Karpas-422 (cell line): ENCODE measurements around the gene DGKD. TPM values are rescaled to one million over a fixed set of nuclear protein-coding genes. Genes with fewer than 3 reads are reported as not detected.

ENCODE experiments used
- DNase-seq: peaks from one replicate; pipeline ENCODE4 v3.0.0-alpha.2; 2015
- H2AFZ ChIP-seq: fragments of 200-600 bp; sonication (generic); 2 replicates; pipeline ENCODE4 v1.6.1; 2014; ENCODE audit warnings: antibody characterized with exemption, low read length, mixed read lengths
- H3K27ac ChIP-seq: fragments of 200-600 bp; sonication (generic); 2 replicates; pipeline ENCODE4 v1.5.1; 2014; ENCODE audit warnings: mild to moderate bottlenecking, low read length, moderate library complexity
- H3K27me3 ChIP-seq: fragments of 200-600 bp; sonication (generic); 2 replicates; pipeline ENCODE4 v1.6.1; 2014; ENCODE audit warnings: low read length, mixed read lengths
- H3K36me3 ChIP-seq: fragments of 200-600 bp; sonication (generic); 2 replicates; pipeline ENCODE4 v1.6.1; 2014; ENCODE audit warnings: low read length, mixed read lengths; ENCODE audit not compliant: insufficient read depth
- H3K4me1 ChIP-seq: fragments of 200-600 bp; sonication (generic); 2 replicates; pipeline ENCODE4 v1.6.1; 2014; ENCODE audit warnings: mild to moderate bottlenecking, low read length, mixed read lengths
- H3K4me2 ChIP-seq: fragments of 200-600 bp; sonication (generic); 2 replicates; pipeline ENCODE4 v1.6.1; 2014; ENCODE audit warnings: low read length, low read depth, mild to moderate bottlenecking; ENCODE audit not compliant: poor library complexity, severe bottlenecking
- H3K4me3 ChIP-seq: fragments of 200-600 bp; sonication (generic); 2 replicates; pipeline ENCODE4 v1.5.1; 2014; ENCODE audit warnings: mild to moderate bottlenecking, antibody characterized with exemption, low read length, mixed read lengths
- H3K79me2 ChIP-seq: fragments of 200-600 bp; sonication (generic); 2 replicates; pipeline ENCODE4 v1.6.1; 2014; ENCODE audit warnings: mild to moderate bottlenecking, low read length, mixed read lengths
- H3K9ac ChIP-seq: fragments of 200-600 bp; sonication (generic); 2 replicates; pipeline ENCODE4 v1.6.0; 2014; ENCODE audit warnings: low read length
- H3K9me2 ChIP-seq: fragments of 200-600 bp; sonication (generic), shearing (Covaris generic); replicated peaks from 2 replicates; pipeline ENCODE4 v1.6.0; 2014; ENCODE audit warnings: mild to moderate bottlenecking, low read length, moderate library complexity; ENCODE audit not compliant: insufficient read depth
- H3K9me3 ChIP-seq: fragments of 300-700, 200-600 bp; sonication (generic); 2 replicates; pipeline ENCODE4 v1.6.1; 2014; ENCODE audit warnings: low read length, mixed read lengths
- H4K20me1 ChIP-seq: fragments of 200-600 bp; sonication (generic); 2 replicates; pipeline ENCODE4 v1.6.1; 2014; ENCODE audit warnings: mild to moderate bottlenecking, antibody characterized with exemption, low read length, low read depth; ENCODE audit not compliant: insufficient read depth
- total RNA-seq: library from RNA; depleted of rRNA; stranded (reverse); fragments of >200 nt; shearing (Covaris generic); gene quantifications from 2 replicates; pipeline ENCODE4 v1.2.3, GENCODE V29; 2014; ENCODE audit warnings: low replicate concordance

The DGKD gene
- total RNA-seq, 1 experiment from 2014 or later: 10.2 TPM

DNA sequence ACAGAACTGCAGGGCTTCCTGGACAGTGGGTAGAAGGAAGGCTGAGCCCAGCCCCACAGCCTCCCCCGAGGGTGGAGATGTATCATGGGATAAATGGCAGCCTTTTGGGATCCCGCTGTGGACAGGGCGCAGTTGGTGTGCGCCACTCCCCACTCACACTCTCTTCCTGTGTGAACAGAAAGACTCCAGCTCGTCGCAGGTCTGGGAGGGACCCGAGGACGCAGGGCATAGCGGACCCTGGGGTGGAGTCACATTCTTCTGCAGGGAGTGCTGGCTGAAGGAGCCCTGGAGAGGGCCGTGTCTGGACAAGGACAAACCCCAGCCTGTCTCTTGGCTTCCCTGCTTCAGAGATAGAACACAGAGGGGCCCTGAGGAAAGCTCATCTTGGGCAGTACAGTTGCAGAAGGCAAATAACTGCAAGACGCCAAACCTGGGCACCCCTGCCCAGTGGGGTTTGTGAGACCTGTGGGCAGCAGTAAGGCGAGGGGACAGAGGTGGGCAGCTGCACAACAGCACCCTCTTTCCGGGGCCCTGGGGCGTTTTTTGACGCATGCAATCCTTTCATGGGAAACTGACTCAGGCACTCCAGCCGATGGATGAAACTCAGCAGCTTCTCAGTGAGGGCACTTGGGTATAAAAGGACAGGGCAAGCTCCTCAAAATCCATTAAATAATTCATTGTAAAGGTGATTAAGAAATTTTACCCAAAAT is 110.4 kb downstream of the DGKD start:
- no peak overlapping the region for H3K4me3 ChIP-seq
- no peak overlapping the region for H2AFZ ChIP-seq
- no peak for DNase-seq
- no peak overlapping the region for H3K27ac ChIP-seq
- no peaks in the 10 kb centered on the region for H3K4me1 ChIP-seq
- H3K36me3 ChIP-seq: no peaks in the 10 kb centered on the region
- H3K4me2 ChIP-seq: no peak overlapping the region
- no peak overlapping the region for H3K9ac ChIP-seq
- H3K9me3 ChIP-seq: no peaks in the 10 kb centered on the region
- H3K27me3 ChIP-seq: no peaks in the 10 kb centered on the region
- H3K79me2 ChIP-seq: no peaks in the 10 kb centered on the region
- H4K20me1 ChIP-seq: no peaks in the 10 kb centered on the region
- no peaks in the 10 kb centered on the region for H3K9me2 ChIP-seq

DNA sequence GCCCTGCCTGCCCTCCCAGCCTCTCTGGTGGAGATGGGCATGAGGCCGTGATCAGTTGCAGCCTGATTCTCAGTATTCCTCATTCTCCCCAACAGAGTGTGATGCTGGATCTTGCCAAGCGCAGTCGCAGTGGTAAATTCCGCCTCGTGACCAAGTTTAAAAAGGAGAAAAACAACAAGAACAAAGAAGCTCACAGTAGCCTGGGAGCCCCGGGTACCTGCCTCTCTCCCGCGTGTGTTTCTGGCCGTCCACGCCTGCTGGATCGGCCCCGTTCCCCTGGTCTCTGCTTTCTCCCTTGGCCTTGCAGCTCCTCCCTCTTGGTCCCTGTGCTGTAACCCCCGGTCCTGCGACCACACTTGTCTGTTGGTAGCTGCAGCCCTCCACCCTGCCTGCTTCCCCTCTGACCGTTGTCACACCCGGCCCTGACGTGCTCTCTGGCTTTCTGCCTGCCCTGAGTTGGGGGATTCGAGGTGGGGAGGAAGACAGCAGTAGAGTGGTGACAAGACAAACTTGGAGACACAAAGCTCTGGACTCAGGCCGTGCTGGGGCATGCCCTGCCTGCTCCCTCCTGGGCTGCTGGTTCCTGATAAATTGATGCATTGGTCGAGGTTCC is 112.8 kb downstream of the DGKD start:
- Histone ChIP-seq H3K9ac (no peak overlapping the region), H3K36me3 (no peaks in the 10 kb centered on the region), H3K9me3 (no peaks in the 10 kb centered on the region), H3K79me2 (no peaks in the 10 kb centered on the region), H3K4me1 (no peaks in the 10 kb centered on the region), H3K4me3 (no peak overlapping the region), H3K4me2 (no peak overlapping the region), H4K20me1 (no peaks in the 10 kb centered on the region), H3K27me3 (no peaks in the 10 kb centered on the region), H3K9me2 (no peaks in the 10 kb centered on the region), H2AFZ (no peak overlapping the region), H3K27ac (no peak overlapping the region)
- no peak for DNase-seq

GRCh38 chr2:233468047-233468740 is 113.9 kb downstream of the DGKD start:
- Histone ChIP-seq H3K9ac (no peak overlapping the region), H3K9me2 (no peaks in the 10 kb centered on the region), H3K27me3 (no peaks in the 10 kb centered on the region), H3K79me2 (no peaks in the 10 kb centered on the region), H3K36me3 (no peaks in the 10 kb centered on the region), H3K4me1 (no peaks in the 10 kb centered on the region), H2AFZ (no peak overlapping the region), H3K4me2 (no peak overlapping the region), H3K4me3 (no peak overlapping the region), H3K27ac (no peak overlapping the region), H3K9me3 (no peaks in the 10 kb centered on the region), H4K20me1 (no peaks in the 10 kb centered on the region)
- no peak for DNase-seq

GRCh38 chr2:233468741-233469110 is 114.4 kb downstream of the DGKD start:
- no peaks in the 10 kb centered on the region for H3K9me3 ChIP-seq
- H3K79me2 ChIP-seq: no peaks in the 10 kb centered on the region
- H3K4me1 ChIP-seq: no peaks in the 10 kb centered on the region
- H2AFZ ChIP-seq: no peak overlapping the region
- H3K4me3 ChIP-seq: no peak overlapping the region
- no peaks in the 10 kb centered on the region for H3K36me3 ChIP-seq
- H4K20me1 ChIP-seq: no peaks in the 10 kb centered on the region
- DNase-seq: no peak
- no peak overlapping the region for H3K4me2 ChIP-seq
- H3K27ac ChIP-seq: no peak overlapping the region
- H3K9ac ChIP-seq: no peak overlapping the region
- H3K27me3 ChIP-seq: no peaks in the 10 kb centered on the region
- no peaks in the 10 kb centered on the region for H3K9me2 ChIP-seq

DNA sequence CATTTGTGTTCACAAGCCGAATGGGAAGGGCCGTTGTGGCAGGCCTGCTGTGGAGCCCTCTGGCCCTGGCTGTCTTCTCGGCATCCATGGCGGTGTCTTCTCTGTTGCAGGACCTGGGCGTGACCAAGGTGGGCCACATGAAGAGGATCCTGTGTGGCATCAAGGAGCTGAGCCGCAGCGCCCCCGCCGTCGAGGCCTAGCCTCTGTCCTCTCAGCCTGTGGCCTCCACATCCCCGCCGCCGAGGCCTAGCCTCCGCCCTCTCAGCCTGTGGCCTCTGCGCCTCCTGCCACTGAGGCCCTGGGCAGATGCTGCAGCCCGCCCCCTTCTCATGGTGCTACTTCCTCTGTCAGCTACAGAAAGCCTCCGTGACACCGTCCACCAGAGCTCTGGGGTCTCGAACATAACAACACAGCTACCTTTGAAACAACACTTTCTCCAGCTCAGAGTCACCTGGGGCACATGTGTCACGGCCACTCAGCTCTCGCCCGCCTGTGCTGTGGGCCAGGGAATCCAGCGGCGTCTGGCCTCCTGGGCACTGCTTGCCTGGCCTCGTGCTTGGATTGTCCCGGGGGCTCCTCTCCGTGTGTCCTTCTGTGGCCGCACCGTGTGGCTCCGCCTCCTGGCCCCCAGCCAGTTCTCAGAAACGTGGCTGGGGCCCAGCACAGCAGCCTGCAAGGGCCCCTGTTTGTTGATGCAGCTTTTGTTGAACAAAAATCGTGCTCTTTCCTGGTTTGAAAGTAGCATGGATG is 115.1 kb downstream of the DGKD start:
- Histone ChIP-seq H3K4me2 (no peak overlapping the region), H3K4me3 (no peak overlapping the region), H3K27me3 (no peaks in the 10 kb centered on the region), H3K4me1 (no peaks in the 10 kb centered on the region), H3K9me2 (no peaks in the 10 kb centered on the region), H3K9ac (no peak overlapping the region), H2AFZ (no peak overlapping the region), H4K20me1 (no peaks in the 10 kb centered on the region), H3K9me3 (no peaks in the 10 kb centered on the region), H3K79me2 (no peaks in the 10 kb centered on the region), H3K36me3 (no peaks in the 10 kb centered on the region), H3K27ac (no peak overlapping the region)
- no peak for DNase-seq

GRCh38 chr2:233470011-233470687 is 115.9 kb downstream of the DGKD start:
- Histone ChIP-seq H3K4me1 (no peaks in the 10 kb centered on the region), H3K79me2 (no peaks in the 10 kb centered on the region), H3K27ac (no peak overlapping the region), H3K9me2 (no peaks in the 10 kb centered on the region), H3K4me2 (no peak overlapping the region), H3K36me3 (no peaks in the 10 kb centered on the region), H4K20me1 (no peaks in the 10 kb centered on the region), H3K27me3 (no peaks in the 10 kb centered on the region), H3K9ac (no peak overlapping the region), H3K4me3 (no peak overlapping the region), H2AFZ (no peak overlapping the region), H3K9me3 (no peaks in the 10 kb centered on the region)
- no peak for DNase-seq

- Histone ChIP-seq H3K4me2 (no peak overlapping the region), H3K27ac (no peak overlapping the region), H3K27me3 (no peaks in the 10 kb centered on the region), H3K9ac (no peak overlapping the region), H4K20me1 (no peaks in the 10 kb centered on the region), H3K9me2 (no peaks in the 10 kb centered on the region), H3K36me3 (no peaks in the 10 kb centered on the region), H3K9me3 (no peaks in the 10 kb centered on the region), H3K4me1 (no peaks in the 10 kb centered on the region), H2AFZ (no peak overlapping the region), H3K79me2 (no peaks in the 10 kb centered on the region), H3K4me3 (no peak overlapping the region)
- DNase-seq: no peak
Measured at GRCh38 chr2:233470839-233471238, 116.5 kb downstream of the DGKD start.
